GM23338 (cell line): ENCODE data around the gene ZDHHC17. TPM values are rescaled to one million over a fixed set of nuclear protein-coding genes. Genes with fewer than 3 reads are reported as not detected.

ENCODE experiments used
- ATAC-seq: fragments of 200-7000 bp; cut with Tn5 transposase; 3 replicates; pipeline ENCODE4 v1.9.1; 2020
- DNase-seq: peaks from one replicate; pipeline ENCODE4 v3.0.0-alpha.2; 2015; ENCODE audit warnings: low spot score
- H2AFZ ChIP-seq: fragments of 200-600 bp; sonication (generic); 2 replicates; pipeline ENCODE4 v1.8.0; 2016; ENCODE audit warnings: antibody characterized with exemption, mild to moderate bottlenecking, moderate library complexity
- H3F3A ChIP-seq: fragments of 200-600 bp; sonication (generic); replicated peaks from 2 replicates; pipeline ENCODE4 v1.8.0; 2017; ENCODE audit warnings: antibody characterized with exemption, mixed run types, low read depth
- H3K27ac ChIP-seq: fragments of 200-600 bp; sonication (generic); 2 replicates; pipeline ENCODE4 v1.6.1; 2016; ENCODE audit warnings: low read depth
- H3K27me3 ChIP-seq: fragments of 200-600 bp; sonication (generic); 2 replicates; pipeline ENCODE4 v1.8.0; 2016; ENCODE audit warnings: mild to moderate bottlenecking, mixed run types, moderate library complexity; ENCODE audit not compliant: insufficient read depth
- H3K36me3 ChIP-seq: fragments of 200-600 bp; sonication (generic); 2 replicates; pipeline ENCODE4 v1.8.0; 2016; ENCODE audit warnings: mild to moderate bottlenecking; ENCODE audit not compliant: insufficient read depth
- H3K4me1 ChIP-seq: fragments of 200-600 bp; sonication (generic); 2 replicates; pipeline ENCODE4 v1.8.0; 2016; ENCODE audit warnings: mild to moderate bottlenecking, moderate library complexity; ENCODE audit not compliant: insufficient read depth
- H3K4me2 ChIP-seq: fragments of 200-600 bp; sonication (generic); 2 replicates; pipeline ENCODE4 v1.7.1; 2017; ENCODE audit warnings: mixed run types
- H3K4me3 ChIP-seq: fragments of 200-600 bp; sonication (generic); 2 replicates; pipeline ENCODE4 v1.6.1; 2016; ENCODE audit warnings: mixed run types
- H3K79me2 ChIP-seq: fragments of 200-600 bp; sonication (generic); replicated peaks from 2 replicates; pipeline ENCODE4 v1.8.0; 2017; ENCODE audit warnings: mild to moderate bottlenecking; ENCODE audit not compliant: insufficient read depth
- H3K9me2 ChIP-seq: fragments of 200-600 bp; sonication (generic); 2 replicates; pipeline ENCODE4 v1.8.0; 2017; ENCODE audit not compliant: insufficient read depth
- H4K20me1 ChIP-seq: fragments of 200-600 bp; sonication (generic); replicated peaks from 2 replicates; pipeline ENCODE4 v1.8.0; 2017; ENCODE audit warnings: mild to moderate bottlenecking; ENCODE audit not compliant: insufficient read depth
- H3K27ac Mint-ChIP-seq: 2 replicates; pipeline ENCODE4 v1.8.0; 2020; ENCODE audit warnings: inconsistent platforms, mild to moderate bottlenecking, moderate library complexity, mixed read lengths
- H3K27me3 Mint-ChIP-seq: 3 replicates; pipeline ENCODE4 v1.8.0; 2022; ENCODE audit warnings: low read depth, mild to moderate bottlenecking, moderate library complexity, mixed read lengths, inconsistent platforms; ENCODE audit not compliant: insufficient read depth, poor library complexity
- H3K36me3 Mint-ChIP-seq: 3 replicates; pipeline ENCODE4 v1.8.0; 2021; ENCODE audit warnings: low read depth, mild to moderate bottlenecking, inconsistent platforms, moderate library complexity, mixed read lengths
- H3K4me1 Mint-ChIP-seq: 3 replicates; pipeline ENCODE4 v1.8.0; 2020; ENCODE audit warnings: mild to moderate bottlenecking, inconsistent platforms, mixed read lengths
- H3K4me3 Mint-ChIP-seq: 3 replicates; pipeline ENCODE4 v1.8.0; 2021; ENCODE audit warnings: moderate library complexity, mild to moderate bottlenecking, inconsistent platforms, mixed read lengths
- H3K9me3 Mint-ChIP-seq: 3 replicates; pipeline ENCODE4 v1.8.0; 2020; ENCODE audit warnings: moderate library complexity, mild to moderate bottlenecking, inconsistent platforms, mixed read lengths
- CREB1 ChIP-seq: fragments of 250-450 bp; sonication (Bioruptor Pico); IDR thresholded peaks from 2 replicates; pipeline ENCODE4 v1.5.0; 2020; ENCODE audit warnings: low read depth, mild to moderate bottlenecking, moderate library complexity
- EZH2 ChIP-seq: fragments of 200-600 bp; sonication (generic); IDR thresholded peaks from one replicate; pipeline ENCODE4 v1.8.0; 2017; ENCODE audit warnings: antibody characterized with exemption, mild to moderate bottlenecking, low read depth; ENCODE audit not compliant: unreplicated experiment
- EZH2phosphoT487 ChIP-seq: fragments of 200-600 bp; sonication (generic); IDR thresholded peaks from one replicate; pipeline ENCODE4 v1.8.1; 2018; ENCODE audit warnings: antibody characterized with exemption; ENCODE audit not compliant: unreplicated experiment
- JUNB ChIP-seq: IDR thresholded peaks from one replicate; pipeline ENCODE4 v1.6.1; 2016; ENCODE audit warnings: antibody characterized with exemption; ENCODE audit not compliant: unreplicated experiment
- NANOG ChIP-seq: IDR thresholded peaks from 2 replicates; pipeline ENCODE4 v1.6.1; 2016; ENCODE audit warnings: antibody characterized with exemption, borderline replicate concordance
- POLR2AphosphoS5 ChIP-seq: IDR thresholded peaks from 2 replicates; pipeline ENCODE4 v1.6.1; 2016; ENCODE audit warnings: antibody characterized with exemption, low read depth
- REST ChIP-seq: IDR thresholded peaks from one replicate; pipeline ENCODE4 v1.6.1; 2018; ENCODE audit warnings: antibody characterized with exemption; ENCODE audit not compliant: unreplicated experiment
- STAT1 ChIP-seq: IDR thresholded peaks from one replicate; pipeline ENCODE4 v1.6.1; 2016; ENCODE audit warnings: antibody characterized with exemption; ENCODE audit not compliant: unreplicated experiment
- ZNF114 ChIP-seq: fragments of 250-450 bp; sonication (Bioruptor Pico); IDR thresholded peaks from 2 replicates; pipeline ENCODE4 v1.5.0; 2020; ENCODE audit warnings: mild to moderate bottlenecking, moderate library complexity
- ZNF331 ChIP-seq: fragments of 250-450 bp; sonication (Bioruptor Pico); IDR thresholded peaks from 2 replicates; pipeline ENCODE4 v1.5.0; 2020; ENCODE audit warnings: low read depth, mild to moderate bottlenecking, moderate library complexity
- polyA plus RNA-seq: library from polyadenylated mRNA; unstranded; fragments of >200 nt; fragmentation: Nextera tagmentation; extraction: Ambion mirVana; gene quantifications from 2 replicates; pipeline ENCODE4 v1.2.1, GENCODE V29; 2016
- total RNA-seq: library from RNA; depleted of rRNA; stranded (reverse); fragments of >200 nt; shearing (Covaris generic); gene quantifications from 2 replicates; pipeline ENCODE4 v1.2.3, GENCODE V29; 2014
- TF ChIP-seq, protein P1 (sequence below): IDR thresholded peaks from 2 replicates; pipeline ENCODE4 v1.6.1; 2016; ENCODE audit warnings: antibody characterized with exemption
- TF ChIP-seq, protein P2 (sequence below), 2 experiments: fragments of 200-600 bp in 1 of 2; sonication (generic) in 1 of 2; conservative IDR thresholded peaks; 2 replicates each; pipeline versions ENCODE4 v1.5.1 to v1.6.1; 2016 to 2017; ENCODE audit warnings: antibody characterized with exemption in 2 of 2, low read depth in 2 of 2, mild to moderate bottlenecking in 2 of 2, moderate library complexity in 1 of 2
- TF ChIP-seq, protein P3 (sequence below): fragments of 250-450 bp; sonication (Bioruptor Pico); IDR thresholded peaks from 2 replicates; pipeline ENCODE4 v1.5.0; 2020; ENCODE audit warnings: mild to moderate bottlenecking, moderate library complexity

The ZDHHC17 gene
- total and polyA plus RNA-seq, 2 experiments from 2014 or later = 15.7 to 43.5 TPM

DNA sequence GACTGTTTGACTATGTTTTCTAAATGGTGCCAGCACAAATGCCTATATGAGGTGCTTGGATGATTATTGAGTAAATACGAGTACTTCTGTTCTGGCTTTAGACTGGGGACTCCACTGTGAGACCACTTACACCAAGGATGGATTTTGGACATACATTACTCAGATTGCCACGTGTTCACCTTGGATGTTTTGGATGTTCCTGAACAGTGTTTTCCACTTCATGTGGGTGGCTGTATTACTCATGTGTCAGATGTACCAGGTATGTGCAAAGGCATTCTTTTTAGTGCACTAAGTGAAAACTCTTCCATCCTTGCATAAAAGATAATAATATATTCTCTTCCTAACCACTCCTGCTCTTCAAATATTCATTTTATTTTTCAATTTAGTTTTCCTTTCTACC is 84.2 kb downstream of the ZDHHC17 start:
- DNase-seq (no peak), ATAC-seq (no peak)
- Histone ChIP-seq H3K79me2 (no peaks in the 10 kb centered on the region), H3K9me2 (no peaks in the 10 kb centered on the region), H4K20me1 (no peaks in the 10 kb centered on the region), H3K27me3 (no peaks in the 10 kb centered on the region), H3K4me1 (no peaks in the 10 kb centered on the region), H2AFZ (no peak overlapping the region), H3K27ac (no peak overlapping the region), H3K4me3 (no peak overlapping the region), H3K36me3 (no peaks in the 10 kb centered on the region), H3F3A (no peaks in the 10 kb centered on the region), H3K4me2 (no peak overlapping the region)
- H3K9me3 Mint-ChIP-seq = no peaks in the 10 kb centered on the region
- TF ChIP-seq, protein P1, sequence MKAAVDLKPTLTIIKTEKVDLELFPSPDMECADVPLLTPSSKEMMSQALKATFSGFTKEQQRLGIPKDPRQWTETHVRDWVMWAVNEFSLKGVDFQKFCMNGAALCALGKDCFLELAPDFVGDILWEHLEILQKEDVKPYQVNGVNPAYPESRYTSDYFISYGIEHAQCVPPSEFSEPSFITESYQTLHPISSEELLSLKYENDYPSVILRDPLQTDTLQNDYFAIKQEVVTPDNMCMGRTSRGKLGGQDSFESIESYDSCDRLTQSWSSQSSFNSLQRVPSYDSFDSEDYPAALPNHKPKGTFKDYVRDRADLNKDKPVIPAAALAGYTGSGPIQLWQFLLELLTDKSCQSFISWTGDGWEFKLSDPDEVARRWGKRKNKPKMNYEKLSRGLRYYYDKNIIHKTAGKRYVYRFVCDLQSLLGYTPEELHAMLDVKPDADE = no peak
- TF ChIP-seq NANOG = no peak
- TF ChIP-seq EZH2 = no peak
- no peak for TF ChIP-seq EZH2phosphoT487
- no peak for TF ChIP-seq ZNF331 (CRISPR knock-in tag)
- no peak for TF ChIP-seq STAT1
- no peak for TF ChIP-seq CREB1 (CRISPR knock-in tag)
- TF ChIP-seq, protein P2, sequence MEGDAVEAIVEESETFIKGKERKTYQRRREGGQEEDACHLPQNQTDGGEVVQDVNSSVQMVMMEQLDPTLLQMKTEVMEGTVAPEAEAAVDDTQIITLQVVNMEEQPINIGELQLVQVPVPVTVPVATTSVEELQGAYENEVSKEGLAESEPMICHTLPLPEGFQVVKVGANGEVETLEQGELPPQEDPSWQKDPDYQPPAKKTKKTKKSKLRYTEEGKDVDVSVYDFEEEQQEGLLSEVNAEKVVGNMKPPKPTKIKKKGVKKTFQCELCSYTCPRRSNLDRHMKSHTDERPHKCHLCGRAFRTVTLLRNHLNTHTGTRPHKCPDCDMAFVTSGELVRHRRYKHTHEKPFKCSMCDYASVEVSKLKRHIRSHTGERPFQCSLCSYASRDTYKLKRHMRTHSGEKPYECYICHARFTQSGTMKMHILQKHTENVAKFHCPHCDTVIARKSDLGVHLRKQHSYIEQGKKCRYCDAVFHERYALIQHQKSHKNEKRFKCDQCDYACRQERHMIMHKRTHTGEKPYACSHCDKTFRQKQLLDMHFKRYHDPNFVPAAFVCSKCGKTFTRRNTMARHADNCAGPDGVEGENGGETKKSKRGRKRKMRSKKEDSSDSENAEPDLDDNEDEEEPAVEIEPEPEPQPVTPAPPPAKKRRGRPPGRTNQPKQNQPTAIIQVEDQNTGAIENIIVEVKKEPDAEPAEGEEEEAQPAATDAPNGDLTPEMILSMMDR (conservative IDR thresholded peaks at IDR 0.05; ENCODE audit: low read depth in 2 of 2) = no peak
- TF ChIP-seq ZNF114 = no peak
- no peak for TF ChIP-seq JUNB
- TF ChIP-seq POLR2AphosphoS5 = no peak
- no peak for TF ChIP-seq REST
- TF ChIP-seq, protein P3, sequence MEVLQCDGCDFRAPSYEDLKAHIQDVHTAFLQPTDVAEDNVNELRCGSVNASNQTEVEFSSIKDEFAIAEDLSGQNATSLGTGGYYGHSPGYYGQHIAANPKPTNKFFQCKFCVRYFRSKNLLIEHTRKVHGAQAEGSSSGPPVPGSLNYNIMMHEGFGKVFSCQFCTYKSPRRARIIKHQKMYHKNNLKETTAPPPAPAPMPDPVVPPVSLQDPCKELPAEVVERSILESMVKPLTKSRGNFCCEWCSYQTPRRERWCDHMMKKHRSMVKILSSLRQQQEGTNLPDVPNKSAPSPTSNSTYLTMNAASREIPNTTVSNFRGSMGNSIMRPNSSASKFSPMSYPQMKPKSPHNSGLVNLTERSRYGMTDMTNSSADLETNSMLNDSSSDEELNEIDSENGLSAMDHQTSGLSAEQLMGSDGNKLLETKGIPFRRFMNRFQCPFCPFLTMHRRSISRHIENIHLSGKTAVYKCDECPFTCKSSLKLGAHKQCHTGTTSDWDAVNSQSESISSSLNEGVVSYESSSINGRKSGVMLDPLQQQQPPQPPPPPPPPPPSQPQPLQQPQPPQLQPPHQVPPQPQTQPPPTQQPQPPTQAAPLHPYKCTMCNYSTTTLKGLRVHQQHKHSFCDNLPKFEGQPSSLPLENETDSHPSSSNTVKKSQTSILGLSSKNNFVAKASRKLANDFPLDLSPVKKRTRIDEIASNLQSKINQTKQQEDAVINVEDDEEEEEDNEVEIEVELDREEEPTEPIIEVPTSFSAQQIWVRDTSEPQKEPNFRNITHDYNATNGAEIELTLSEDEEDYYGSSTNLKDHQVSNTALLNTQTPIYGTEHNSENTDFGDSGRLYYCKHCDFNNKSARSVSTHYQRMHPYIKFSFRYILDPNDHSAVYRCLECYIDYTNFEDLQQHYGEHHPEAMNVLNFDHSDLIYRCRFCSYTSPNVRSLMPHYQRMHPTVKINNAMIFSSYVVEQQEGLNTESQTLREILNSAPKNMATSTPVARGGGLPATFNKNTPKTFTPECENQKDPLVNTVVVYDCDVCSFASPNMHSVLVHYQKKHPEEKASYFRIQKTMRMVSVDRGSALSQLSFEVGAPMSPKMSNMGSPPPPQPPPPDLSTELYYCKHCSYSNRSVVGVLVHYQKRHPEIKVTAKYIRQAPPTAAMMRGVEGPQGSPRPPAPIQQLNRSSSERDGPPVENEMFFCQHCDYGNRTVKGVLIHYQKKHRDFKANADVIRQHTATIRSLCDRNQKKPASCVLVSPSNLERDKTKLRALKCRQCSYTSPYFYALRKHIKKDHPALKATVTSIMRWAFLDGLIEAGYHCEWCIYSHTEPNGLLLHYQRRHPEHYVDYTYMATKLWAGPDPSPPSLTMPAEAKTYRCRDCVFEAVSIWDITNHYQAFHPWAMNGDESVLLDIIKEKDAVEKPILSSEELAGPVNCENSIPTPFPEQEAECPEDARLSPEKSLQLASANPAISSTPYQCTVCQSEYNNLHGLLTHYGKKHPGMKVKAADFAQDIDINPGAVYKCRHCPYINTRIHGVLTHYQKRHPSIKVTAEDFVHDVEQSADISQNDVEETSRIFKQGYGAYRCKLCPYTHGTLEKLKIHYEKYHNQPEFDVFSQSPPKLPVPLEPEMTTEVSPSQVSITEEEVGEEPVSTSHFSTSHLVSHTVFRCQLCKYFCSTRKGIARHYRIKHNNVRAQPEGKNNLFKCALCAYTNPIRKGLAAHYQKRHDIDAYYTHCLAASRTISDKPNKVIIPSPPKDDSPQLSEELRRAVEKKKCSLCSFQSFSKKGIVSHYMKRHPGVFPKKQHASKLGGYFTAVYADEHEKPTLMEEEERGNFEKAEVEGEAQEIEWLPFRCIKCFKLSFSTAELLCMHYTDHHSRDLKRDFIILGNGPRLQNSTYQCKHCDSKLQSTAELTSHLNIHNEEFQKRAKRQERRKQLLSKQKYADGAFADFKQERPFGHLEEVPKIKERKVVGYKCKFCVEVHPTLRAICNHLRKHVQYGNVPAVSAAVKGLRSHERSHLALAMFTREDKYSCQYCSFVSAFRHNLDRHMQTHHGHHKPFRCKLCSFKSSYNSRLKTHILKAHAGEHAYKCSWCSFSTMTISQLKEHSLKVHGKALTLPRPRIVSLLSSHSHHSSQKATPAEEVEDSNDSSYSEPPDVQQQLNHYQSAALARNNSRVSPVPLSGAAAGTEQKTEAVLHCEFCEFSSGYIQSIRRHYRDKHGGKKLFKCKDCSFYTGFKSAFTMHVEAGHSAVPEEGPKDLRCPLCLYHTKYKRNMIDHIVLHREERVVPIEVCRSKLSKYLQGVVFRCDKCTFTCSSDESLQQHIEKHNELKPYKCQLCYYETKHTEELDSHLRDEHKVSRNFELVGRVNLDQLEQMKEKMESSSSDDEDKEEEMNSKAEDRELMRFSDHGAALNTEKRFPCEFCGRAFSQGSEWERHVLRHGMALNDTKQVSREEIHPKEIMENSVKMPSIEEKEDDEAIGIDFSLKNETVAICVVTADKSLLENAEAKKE (CRISPR knock-in tag) = no peak
- H3K4me1 Mint-ChIP-seq = no peaks in the 10 kb centered on the region
- peaks cover 11% of the 10 kb centered on the region; the same call in 1 of the 3 replicates for H3K36me3 Mint-ChIP-seq
- no peaks in the 10 kb centered on the region for H3K27me3 Mint-ChIP-seq
- H3K4me3 Mint-ChIP-seq = no peak overlapping the region
- no peak overlapping the region for H3K27ac Mint-ChIP-seq
